Aorta (tissue), 5 donors: Measurements from ENCODE around the gene UBAC2. TPM values are rescaled to one million over a fixed set of nuclear protein-coding genes. Genes with fewer than 3 reads are reported as not detected.

Source experiments
- ATAC-seq: fragments of 200-7000 bp; cut with Tn5 transposase; one replicate; pipeline ENCODE4 v1.9.1; 2022; ENCODE audit warnings: moderate library complexity; ENCODE audit not compliant: low FRiP score
- DNase-seq, 2 donors: peaks; one replicate each; pipeline ENCODE4 v3.0.0-alpha.2; 2020
- H3K27ac ChIP-seq, 2 donors: one replicate each; pipeline ENCODE4 v1.5.1; 2013; ENCODE audit warnings: low read length in 2 of 2, mild to moderate bottlenecking in 2 of 2, moderate library complexity in 2 of 2, control low read depth in 1 of 2, inconsistent platforms in 1 of 2, low read depth in 1 of 2
- H3K27me3 ChIP-seq, 2 donors: one replicate each; pipeline ENCODE4 v1.6.1; 2013; ENCODE audit warnings: control low read depth in 1 of 2, low read length in 1 of 2, mild to moderate bottlenecking in 1 of 2, moderate library complexity in 1 of 2; ENCODE audit not compliant: insufficient read depth in 2 of 2, control insufficient read depth in 1 of 2
- H3K36me3 ChIP-seq, 2 donors: one replicate each; pipeline ENCODE4 v1.6.1; 2013; ENCODE audit warnings: control low read depth in 1 of 2, low read length in 1 of 2, mild to moderate bottlenecking in 1 of 2; ENCODE audit not compliant: insufficient read depth in 2 of 2, control insufficient read depth in 1 of 2
- H3K4me1 ChIP-seq, 2 donors: one replicate each; pipeline ENCODE4 v1.6.1; 2013; ENCODE audit warnings: low read length in 2 of 2, control low read depth in 1 of 2, mild to moderate bottlenecking in 1 of 2, moderate library complexity in 1 of 2; ENCODE audit not compliant: insufficient read depth in 2 of 2, control insufficient read depth in 1 of 2
- H3K4me3 ChIP-seq, 2 donors: one replicate each; pipeline ENCODE4 v1.5.1; 2013; ENCODE audit warnings: low read length in 2 of 2, control low read depth in 1 of 2, mild to moderate bottlenecking in 1 of 2
- H3K9me3 ChIP-seq: one replicate; pipeline ENCODE4 v1.6.1; 2013; ENCODE audit warnings: mild to moderate bottlenecking, low read length; ENCODE audit not compliant: control insufficient read depth
- WGBS, 2 donors: extraction: QIAGEN DNeasy Blood & Tissue Kit; methylation state at CpG; one replicate each; pipeline ENCODE4 v1.1.7; 2013; 5-methylcytosine and 5-hydroxymethylcytosine counted together
- intact Hi-C, 2 donors: fragments of 100-400 bp; cut with DNase I; formaldehyde crosslinking; loops; one replicate each; pipeline versions ENCODE4 v1.14.2 to v1.15.0; 2022
- polyA plus RNA-seq, 2 donors: library from polyadenylated mRNA; stranded (reverse); fragments of 200-250 nt; gene quantifications; one replicate each; pipeline ENCODE4 v1.2.3, GENCODE V29; 2013
- total RNA-seq, 2 donors: library from RNA; stranded (reverse); fragmentation: NEBNext Ultra II Directional; extraction: Animal tissue kit (Norgen Biotek cat#: 25700); gene quantifications; one replicate each; pipeline ENCODE4 v1.2.1, GENCODE V29; 2021
- donor health status: healthy with polysubstance abuse.
- donor health status: Bipolar disorder and iron deficiency.
- donor health status: DM: no; HTN: no; CAD: no.
- donor health status: DM: no; HTN: no; CAD: no.
- donor health status: DM: yes; HTN: yes; CAD: no.

Gene UBAC2
- total and polyA plus RNA-seq, 4 donors: 44.4 to 54.2 (median 48.5) TPM

DNA sequence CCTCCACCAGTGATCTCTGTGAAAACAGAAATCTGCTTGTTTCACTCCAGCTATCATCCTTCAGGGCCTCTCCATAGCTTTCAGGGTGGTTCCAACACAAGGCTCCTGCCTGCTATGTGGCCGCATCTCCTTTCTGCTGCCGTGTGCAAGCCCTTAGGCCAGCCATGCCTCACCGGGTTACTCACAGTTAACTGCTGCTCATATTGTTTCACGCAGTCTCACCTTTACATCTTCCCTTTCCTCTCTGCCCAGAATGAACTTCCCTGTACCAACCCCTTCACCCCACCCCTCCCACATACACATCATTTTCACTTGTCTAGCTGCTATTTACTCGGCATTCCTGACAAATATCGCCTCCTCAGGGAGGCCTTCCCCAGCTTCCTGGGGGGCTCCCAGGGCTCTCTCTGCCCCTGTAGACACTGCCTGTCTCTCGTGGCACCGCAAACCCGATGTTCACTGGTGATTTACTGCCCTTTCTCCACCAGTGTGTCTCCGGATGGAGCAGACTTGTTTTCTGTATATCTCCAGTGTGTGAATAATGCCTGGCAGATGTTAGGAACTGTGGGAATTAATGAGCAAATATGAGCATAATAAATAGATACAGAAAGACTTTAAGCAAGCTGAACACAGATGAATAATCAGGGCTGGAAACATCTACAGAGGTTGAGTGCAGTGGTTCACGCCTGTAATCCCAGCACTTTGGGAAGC lies 145.8 kb downstream of the UBAC2 start:
- ATAC-seq (no peak), DNase-seq (no peak)
- no peak overlapping the region for H3K27ac ChIP-seq
- H3K9me3 ChIP-seq: no peaks in the 10 kb centered on the region
- WGBS, 2 donors: 82 to 89% methylated on average over 11 of the region's 11 CpGs
- intact Hi-C loops: no loop called here
- no peaks in the 10 kb centered on the region for H3K4me1 ChIP-seq
- no peak overlapping the region for H3K4me3 ChIP-seq
- no peaks in the 10 kb centered on the region for H3K27me3 ChIP-seq
- peaks cover 0 to 4% of the 10 kb centered on the region in 2 donors for H3K36me3 ChIP-seq

DNA sequence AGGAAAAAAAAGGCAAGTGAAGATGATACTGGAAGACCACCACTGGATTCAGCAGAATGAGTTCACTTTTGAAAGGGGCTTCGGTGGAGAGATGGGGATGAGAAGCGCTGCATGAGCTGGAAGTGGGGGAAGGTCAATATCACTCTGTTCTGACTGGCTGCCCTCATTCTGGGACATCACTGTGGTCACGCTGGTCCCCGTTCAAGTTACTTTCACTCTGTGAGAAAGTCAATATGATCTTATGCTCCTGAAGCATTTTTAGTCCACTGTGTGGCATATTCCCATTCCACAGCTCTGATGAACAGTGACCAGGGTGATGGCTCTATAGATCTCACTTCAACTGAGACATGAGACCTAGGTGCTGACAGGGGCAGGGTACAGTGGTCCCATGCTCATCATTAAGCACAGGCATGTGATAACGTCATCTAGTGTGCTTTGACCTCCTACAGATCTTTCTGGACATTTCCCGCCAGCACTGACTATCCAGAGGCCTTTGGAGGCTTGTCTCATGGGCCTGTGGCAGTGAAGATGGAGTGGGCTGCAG lies 146.8 kb downstream of the UBAC2 start:
- no peaks in the 10 kb centered on the region for H3K27me3 ChIP-seq
- intact Hi-C loops: no loop called here
- no peaks in the 10 kb centered on the region for H3K4me1 ChIP-seq
- WGBS, 2 donors: 92 to 94% methylated on average over 6 of the region's 6 CpGs
- DNase-seq: no peak
- no peak overlapping the region for H3K4me3 ChIP-seq
- no peak for ATAC-seq
- H3K27ac ChIP-seq: no peak overlapping the region
- H3K36me3 ChIP-seq: peaks cover 0 to 3% of the 10 kb centered on the region in 2 donors
- H3K9me3 ChIP-seq: no peaks in the 10 kb centered on the region

DNA sequence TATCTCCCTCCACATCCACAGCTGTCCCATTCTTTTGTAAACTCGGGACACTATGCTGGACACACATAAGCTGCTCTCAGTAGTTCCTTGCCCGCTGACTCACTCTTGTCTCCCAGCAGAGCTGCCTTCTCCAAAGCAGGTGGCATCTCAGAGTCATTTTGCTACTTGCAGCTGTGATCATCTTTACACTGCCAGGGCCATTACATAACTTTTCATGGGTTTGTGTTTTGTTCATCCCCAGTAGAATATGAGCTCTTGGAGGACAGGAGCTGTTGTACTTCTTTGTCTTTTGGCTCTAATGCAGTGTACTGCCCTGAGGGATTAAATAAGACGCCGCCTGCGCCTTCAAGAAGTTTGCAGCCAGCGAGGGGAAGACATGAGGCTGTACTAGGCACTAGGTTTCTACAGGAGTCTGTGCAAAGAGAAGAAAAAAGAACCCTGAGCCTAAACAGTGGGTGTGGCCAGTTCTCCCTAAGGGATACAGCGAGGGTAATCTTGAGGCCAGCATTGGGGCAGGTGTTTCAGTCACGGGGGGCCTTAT lies 147.3 kb downstream of the UBAC2 start:
- H3K27me3 ChIP-seq: no peaks in the 10 kb centered on the region
- no peak overlapping the region for H3K4me3 ChIP-seq
- no peak overlapping the region for H3K27ac ChIP-seq
- H3K4me1 ChIP-seq: no peaks in the 10 kb centered on the region
- ATAC-seq (no peak), DNase-seq (no peak)
- intact Hi-C loops: no loop called here
- WGBS, 2 donors: 92 to 93% methylated on average over 8 of the region's 8 CpGs
- no peaks in the 10 kb centered on the region for H3K9me3 ChIP-seq
- H3K36me3 ChIP-seq: peaks cover 0 to 2% of the 10 kb centered on the region in 2 donors

DNA sequence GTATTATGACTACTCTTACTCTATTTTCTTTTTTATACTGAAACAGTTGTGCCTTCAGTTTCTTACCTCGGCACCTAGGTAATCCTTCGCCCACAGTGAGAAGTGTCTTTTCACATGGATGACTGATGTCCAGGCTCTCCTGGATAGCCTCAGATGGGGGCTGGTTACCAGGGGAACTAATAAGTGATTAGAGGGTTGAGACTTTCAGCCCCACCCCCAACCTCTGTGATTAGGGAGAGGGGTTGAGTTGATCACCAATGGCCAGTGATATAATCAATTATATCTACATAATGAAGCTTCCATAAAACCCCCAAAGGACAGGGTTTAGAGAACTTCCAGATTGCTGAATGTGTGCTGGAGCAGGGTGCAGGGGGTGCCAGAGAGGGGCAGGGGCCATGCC lies 149.5 kb downstream of the UBAC2 start:
- no peaks in the 10 kb centered on the region for H3K36me3 ChIP-seq

DNA sequence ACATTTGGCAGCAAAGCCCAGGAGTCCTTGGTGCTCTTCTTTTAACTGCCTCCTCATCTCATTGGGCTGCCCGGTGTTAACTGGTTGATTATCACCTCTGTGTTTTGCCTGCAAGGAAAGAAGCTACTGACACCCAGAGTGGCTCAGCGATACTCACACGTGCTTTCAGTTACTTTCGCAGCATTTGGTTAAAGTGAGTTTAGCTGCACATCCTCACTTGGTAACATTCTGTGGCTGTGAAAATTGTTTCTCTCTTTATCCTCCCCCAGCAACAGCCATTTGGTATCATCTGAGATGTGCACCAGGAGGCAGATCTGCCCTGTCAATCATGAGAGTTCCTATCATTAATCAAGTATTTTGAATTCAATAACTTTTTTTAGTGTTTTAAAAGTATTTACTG lies 151.1 kb downstream of the UBAC2 start:
- H3K27ac ChIP-seq: no peak overlapping the region
- no peaks in the 10 kb centered on the region for H3K9me3 ChIP-seq
- H3K36me3 ChIP-seq: no peaks in the 10 kb centered on the region
- intact Hi-C loops: no loop called here
- 71 to 83% methylated on average over 4 of the region's 4 CpGs for WGBS, 2 donors
- no peaks in the 10 kb centered on the region for H3K4me1 ChIP-seq
- ATAC-seq (no peak), DNase-seq (no peak)
- no peaks in the 10 kb centered on the region for H3K27me3 ChIP-seq
- no peak overlapping the region for H3K4me3 ChIP-seq

More for the DNA sequence above, 149.5 kb downstream of the UBAC2 start:
- no peaks in the 10 kb centered on the region for H3K27me3 ChIP-seq
- no peak overlapping the region for H3K4me3 ChIP-seq
- DNase-seq (no peak), ATAC-seq (no peak)
- no peak overlapping the region for H3K27ac ChIP-seq
- intact Hi-C loops: no loop called here
- no peaks in the 10 kb centered on the region for H3K4me1 ChIP-seq
- WGBS, 2 donors: 94 to 95% methylated on average over 2 of the region's 2 CpGs
- H3K9me3 ChIP-seq: no peaks in the 10 kb centered on the region

DNA sequence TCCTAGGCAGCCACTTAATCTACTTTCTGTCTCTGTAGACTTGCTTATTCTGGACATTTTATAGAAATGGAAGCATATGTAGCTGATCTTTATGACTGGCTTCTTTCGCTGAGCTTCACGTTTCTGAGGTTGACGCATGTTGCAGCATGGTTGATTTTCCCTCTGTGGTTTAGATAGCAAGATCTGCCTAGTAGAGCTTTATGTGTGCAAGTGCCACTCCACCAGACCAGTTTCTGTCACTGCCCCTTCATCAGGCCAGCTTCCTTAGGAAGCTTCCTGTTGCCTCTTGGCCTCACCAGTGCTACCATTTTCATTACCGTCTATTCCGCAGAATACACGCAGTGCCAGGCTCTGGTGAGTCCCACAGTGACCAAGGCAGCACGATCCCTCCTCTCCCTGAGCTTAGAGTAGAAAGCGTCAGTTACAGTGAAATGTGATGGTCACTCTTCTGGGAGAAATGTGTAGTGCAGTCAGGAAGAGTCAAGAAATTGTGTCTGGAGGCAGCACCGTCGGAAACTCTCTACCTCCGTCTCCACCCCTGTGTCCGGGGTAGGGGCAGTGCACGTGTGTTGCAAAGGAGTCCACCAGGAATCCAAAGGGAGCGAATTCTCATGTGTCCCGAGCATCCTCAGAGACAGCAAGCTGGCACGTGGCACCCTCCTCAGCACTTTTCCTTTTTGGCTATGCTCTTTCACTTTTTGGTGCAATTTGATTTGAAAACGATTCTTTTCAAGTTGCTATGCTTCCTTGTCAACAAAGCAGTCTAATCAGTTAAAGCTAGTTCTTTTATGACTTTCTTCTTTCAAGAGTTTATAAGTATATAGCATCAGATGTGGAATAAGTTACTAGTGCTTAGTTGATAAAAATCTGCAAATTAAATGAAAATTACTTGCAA lies 151.9 kb downstream of the UBAC2 start:
- Histone ChIP-seq H3K4me3 (no peak overlapping the region), H3K9me3 (no peaks in the 10 kb centered on the region), H3K36me3 (no peaks in the 10 kb centered on the region), H3K27ac (no peak overlapping the region), H3K4me1 (no peaks in the 10 kb centered on the region), H3K27me3 (no peaks in the 10 kb centered on the region)
- intact Hi-C loops: no loop called here
- 90 to 92% methylated on average over 17 of the region's 17 CpGs for WGBS, 2 donors
- DNase-seq (no peak), ATAC-seq (no peak)

DNA sequence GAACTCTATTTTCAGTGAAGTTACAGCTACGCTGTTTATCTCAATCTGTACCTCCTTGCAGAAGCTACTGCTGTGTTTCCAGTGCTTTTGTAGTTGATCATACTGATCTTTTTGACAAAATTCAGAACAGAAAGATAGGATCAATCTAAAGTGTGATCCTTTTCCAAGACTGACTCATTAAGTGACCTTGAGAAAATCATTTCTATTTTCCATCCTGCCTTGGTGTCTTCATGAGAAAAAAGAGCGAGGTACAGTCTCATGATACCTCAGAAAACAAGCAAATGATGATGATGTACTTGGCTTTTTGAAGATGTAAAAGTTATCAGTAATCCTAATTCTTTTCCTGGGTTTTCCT lies 152.6 kb downstream of the UBAC2 start:
- H3K4me1 ChIP-seq: no peaks in the 10 kb centered on the region
- no peak for ATAC-seq
- no peaks in the 10 kb centered on the region for H3K36me3 ChIP-seq
- H3K9me3 ChIP-seq: no peaks in the 10 kb centered on the region
- no peak overlapping the region for H3K27ac ChIP-seq
- WGBS, 2 donors: 74 to 98% methylated on average over 2 of the region's 2 CpGs
- no peak overlapping the region for H3K4me3 ChIP-seq
- intact Hi-C loops: no loop called here
- no peaks in the 10 kb centered on the region for H3K27me3 ChIP-seq
- no peak for DNase-seq

DNA sequence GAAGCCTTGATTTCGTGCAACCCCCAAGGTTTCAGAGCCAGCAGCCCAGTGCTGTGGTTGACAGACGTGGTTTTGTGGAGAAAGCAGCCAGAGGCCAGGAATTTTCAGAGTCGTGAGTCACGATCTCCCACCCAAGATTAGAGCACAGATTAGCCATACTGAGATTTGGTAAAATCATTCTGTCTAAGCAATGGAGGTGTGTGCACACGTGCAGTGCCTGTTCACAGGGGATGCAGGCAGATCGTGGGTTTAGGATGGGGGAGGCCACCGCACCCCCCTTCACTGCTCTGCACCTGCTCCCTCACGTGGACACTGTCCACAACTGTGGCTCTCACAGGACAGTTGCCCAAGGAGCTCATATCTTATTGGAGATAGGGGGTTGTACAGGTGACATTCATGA lies 153.2 kb downstream of the UBAC2 start:
- no peaks in the 10 kb centered on the region for H3K9me3 ChIP-seq
- DNase-seq: no peak
- intact Hi-C loops: no loop called here
- no peaks in the 10 kb centered on the region for H3K27me3 ChIP-seq
- H3K27ac ChIP-seq: no peak overlapping the region
- peaks cover 0 to 1% of the 10 kb centered on the region in 2 donors for H3K36me3 ChIP-seq
- H3K4me1 ChIP-seq: no peaks in the 10 kb centered on the region
- H3K4me3 ChIP-seq: no peak overlapping the region
- 90 to 93% methylated on average over 8 of the region's 8 CpGs for WGBS, 2 donors
- ATAC-seq: no peak
